DMS 273 (cell line): ENCODE results near the gene NCEH1.
A peak's percentile ranks its signal among the peaks of the same experiment; 100 is the strongest.
"Not testable (repeated sequence)": the region's sequence is repeated elsewhere in the genome, so short reads cannot be mapped to it uniquely, and the experiment has no call there.

Experiments
- DNase-seq: peaks from one replicate; lab custom pipeline; 2025; ENCODE audit not compliant: unreplicated experiment; lab: John Stamatoyannopoulos, UW

NCEH1 gene, protein sequence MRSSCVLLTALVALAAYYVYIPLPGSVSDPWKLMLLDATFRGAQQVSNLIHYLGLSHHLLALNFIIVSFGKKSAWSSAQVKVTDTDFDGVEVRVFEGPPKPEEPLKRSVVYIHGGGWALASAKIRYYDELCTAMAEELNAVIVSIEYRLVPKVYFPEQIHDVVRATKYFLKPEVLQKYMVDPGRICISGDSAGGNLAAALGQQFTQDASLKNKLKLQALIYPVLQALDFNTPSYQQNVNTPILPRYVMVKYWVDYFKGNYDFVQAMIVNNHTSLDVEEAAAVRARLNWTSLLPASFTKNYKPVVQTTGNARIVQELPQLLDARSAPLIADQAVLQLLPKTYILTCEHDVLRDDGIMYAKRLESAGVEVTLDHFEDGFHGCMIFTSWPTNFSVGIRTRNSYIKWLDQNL

DNA sequence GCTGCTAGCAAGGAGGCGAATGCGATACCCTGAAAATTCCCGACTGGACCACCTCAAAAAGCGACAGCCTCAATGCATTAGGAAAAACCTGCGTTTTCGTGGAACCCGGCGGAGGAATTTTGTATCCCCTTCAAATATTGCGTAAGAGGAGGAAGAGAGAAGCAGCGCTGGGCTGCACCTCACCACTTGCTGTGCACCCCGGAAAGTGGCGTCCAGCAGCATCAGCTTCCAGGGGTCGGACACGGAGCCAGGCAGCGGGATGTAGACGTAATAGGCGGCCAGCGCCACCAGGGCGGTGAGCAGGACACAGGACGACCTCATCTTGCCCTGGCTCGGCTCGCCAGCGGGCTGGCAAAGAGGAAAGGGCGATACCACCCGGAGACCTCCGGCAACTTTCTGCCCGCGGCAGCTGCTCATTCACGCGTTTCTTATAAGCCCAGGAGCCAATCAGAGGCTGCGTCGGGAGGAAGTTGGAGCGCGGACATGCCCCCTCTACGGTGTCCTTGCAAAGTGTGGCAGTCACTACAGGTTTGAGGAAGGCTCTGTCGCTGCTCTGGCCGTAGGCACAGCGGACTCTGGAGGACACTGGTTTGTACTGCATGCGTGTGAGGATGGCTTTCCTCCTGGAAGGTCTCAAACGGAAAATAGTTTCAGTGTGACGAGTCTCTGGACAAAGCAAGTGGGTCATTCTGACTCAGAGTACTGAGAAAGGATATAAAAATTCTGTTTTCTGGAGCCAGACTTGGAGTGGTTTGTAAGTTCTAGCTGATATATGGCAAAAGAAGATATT is at the start of gene NCEH1:
Gene NCEH1, minus strand, starts transcription at position 404 of the 790 bp plus-strand sequence. Its CDS starts 83 bp downstream, at position 321.
- DNase-seq = peak; percentile 96

- DNase-seq = not testable (repeated sequence)
Observed at GRCh38 chr3:172760416-172760815, 49.5 kb upstream of the NCEH1 start.

DNA sequence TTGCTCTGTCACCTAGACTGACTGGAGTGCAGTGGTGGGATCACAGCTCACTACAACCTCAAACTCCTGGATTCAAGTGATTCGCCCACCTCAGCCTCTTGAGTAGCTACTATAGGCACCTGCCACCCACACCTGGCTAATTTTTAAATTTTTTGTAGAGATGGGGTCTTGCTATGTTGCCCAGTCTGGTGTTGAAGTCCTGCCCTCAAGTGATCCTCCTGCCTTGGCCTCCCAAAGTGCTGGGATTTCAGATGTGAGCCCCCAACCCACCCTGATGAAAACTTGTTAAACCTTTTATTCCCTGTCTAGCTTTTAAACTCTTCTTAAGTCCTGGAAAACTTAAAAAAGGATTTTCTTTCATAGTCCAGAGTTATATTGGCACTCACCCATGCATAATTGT is 42.3 kb upstream of the NCEH1 start:
- no peak for DNase-seq

DNA sequence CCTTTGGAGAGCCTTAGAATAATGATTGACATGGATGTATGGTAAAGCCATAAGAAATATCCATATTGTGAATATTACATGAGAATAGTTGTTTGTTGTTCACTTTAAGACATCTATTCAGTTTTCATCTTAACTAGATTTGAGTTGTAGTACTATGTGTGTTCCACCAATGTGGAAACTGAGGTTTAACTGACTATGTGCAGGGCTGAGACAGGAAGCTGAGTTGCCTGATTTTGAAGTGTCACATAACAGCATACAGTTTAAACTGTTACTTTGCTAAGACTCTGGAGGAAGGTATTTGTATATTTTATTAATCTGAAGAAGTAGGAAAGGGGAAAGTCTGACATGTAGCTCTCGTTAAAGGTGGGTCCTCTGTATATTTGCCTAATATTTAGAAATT is 41.8 kb upstream of the NCEH1 start:
- DNase-seq = no peak

GRCh38 chr3:172751175-172751704 is 40.4 kb upstream of the NCEH1 start:
- peak; percentile 72 for DNase-seq

- DNase-seq = peak; percentile 100
Observed at GRCh38 chr3:172750368-172751174, 39.7 kb upstream of the NCEH1 start, which contains the start of gene ECT2. Gene ECT2, plus strand, starts transcription at chr3:172750726. Its CDS starts 3,805 bp downstream, at chr3:172754531.

DNA sequence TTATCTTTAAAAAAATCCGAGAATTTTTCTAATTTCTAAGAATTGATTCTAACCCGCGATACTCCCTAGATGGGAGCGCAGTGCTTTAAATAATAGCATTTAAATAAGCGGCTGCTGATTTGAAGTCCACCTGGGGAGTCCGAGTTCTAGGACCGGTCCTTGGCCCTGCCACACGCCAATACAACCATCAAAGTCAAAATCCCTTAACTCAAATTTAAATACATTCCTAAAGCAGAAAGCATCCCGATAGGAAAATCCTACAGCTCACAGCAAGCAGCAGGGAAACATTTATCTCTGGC is 39.2 kb upstream of the NCEH1 start:
- DNase-seq = no peak

GRCh38 chr3:172749230-172749965 is 38.5 kb upstream of the NCEH1 start:
- DNase-seq = no peak

- DNase-seq = no peak
Observed at GRCh38 chr3:172746475-172746874, 35.6 kb upstream of the NCEH1 start.

DNA sequence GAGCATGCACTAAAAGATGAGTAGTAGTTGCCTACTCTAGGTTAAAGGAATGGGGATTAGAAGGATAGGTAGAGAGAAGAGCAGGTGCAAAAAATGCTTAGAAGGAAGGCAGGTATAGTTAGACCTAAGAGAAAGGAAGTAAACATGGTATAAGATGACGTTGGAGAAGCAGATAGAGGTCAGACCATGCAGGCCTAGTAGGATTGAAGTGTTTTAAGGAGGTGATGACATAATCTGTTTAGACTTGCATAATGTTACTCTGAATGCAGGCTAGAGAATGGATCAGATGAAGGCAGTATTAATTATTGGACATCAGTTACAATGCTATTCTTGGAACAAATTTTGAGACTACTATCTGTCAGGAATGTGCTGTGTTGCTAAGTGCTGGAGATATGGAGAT is 28.6 kb upstream of the NCEH1 start:
- DNase-seq = no peak

- DNase-seq = no peak
Observed at GRCh38 chr3:172735014-172735413, 24.1 kb upstream of the NCEH1 start.

DNA sequence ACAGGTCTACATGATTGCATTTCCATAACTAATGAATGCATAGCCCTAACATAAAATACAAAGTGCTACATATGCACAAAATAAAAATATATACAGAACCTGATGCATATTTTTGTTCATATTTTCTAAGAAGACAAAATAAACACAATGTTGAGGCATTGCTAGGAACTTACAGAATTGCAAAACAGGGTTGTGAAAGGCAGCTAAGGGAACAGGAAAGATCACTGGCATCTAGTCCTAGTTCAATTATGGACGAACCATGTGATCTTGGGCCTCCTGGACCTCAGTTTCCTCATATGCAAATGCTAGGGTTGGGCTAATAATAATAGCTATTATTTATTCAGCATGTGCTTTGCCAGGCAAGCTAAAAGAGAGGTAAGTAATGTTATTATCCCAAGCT is 15.5 kb upstream of the NCEH1 start:
- DNase-seq = no peak

DNA sequence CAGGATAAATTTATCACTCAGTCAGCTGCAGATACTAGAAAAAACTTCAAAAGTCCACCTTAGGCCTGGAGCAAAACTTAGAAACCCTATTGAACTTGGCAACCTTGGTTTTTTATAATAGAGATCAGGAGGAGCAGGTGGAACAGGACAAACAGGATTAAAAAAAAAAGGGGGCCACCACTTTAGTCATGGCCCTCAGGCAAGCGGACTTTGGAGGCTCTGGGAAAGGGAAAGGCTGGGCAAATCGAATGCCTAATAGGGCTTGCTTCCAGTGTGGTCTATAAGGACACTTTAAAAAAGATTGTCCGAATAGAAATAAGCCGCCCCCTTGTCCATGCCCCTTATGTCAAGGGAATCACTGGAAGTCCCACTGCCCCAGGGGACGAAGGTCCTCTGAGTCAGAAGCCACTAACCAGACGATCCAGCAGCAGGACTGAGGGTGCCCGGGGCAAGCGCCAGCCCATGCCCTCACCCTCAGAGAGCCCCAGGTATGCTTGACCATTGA is 11.7 kb upstream of the NCEH1 start:
- not testable (repeated sequence) for DNase-seq

- peak; percentile 44 for DNase-seq
Observed at GRCh38 chr3:172717493-172718088, 6.7 kb upstream of the NCEH1 start.

- no peak for DNase-seq
Observed at GRCh38 chr3:172716476-172716875, 5.6 kb upstream of the NCEH1 start.

- no peak for DNase-seq
Observed at GRCh38 chr3:172713316-172713715, 2.4 kb upstream of the NCEH1 start.

DNA sequence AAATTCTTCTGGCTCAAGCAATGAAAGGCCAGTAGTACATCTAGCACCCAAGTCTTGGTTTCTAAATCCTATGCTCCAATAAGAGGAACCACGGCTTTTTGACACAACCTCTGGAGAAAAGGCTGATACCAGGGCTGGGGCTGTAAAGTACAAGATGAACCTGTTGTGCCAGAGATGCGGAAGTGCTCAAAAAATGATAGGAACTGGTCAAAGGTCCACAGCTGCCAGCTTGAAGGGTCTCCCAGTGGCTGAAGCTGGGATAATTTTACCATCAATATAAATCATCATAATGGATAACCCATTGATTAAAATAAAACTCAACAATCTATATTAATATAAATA is 558 bp upstream of the NCEH1 start:
- peak; percentile 59 for DNase-seq

DNA sequence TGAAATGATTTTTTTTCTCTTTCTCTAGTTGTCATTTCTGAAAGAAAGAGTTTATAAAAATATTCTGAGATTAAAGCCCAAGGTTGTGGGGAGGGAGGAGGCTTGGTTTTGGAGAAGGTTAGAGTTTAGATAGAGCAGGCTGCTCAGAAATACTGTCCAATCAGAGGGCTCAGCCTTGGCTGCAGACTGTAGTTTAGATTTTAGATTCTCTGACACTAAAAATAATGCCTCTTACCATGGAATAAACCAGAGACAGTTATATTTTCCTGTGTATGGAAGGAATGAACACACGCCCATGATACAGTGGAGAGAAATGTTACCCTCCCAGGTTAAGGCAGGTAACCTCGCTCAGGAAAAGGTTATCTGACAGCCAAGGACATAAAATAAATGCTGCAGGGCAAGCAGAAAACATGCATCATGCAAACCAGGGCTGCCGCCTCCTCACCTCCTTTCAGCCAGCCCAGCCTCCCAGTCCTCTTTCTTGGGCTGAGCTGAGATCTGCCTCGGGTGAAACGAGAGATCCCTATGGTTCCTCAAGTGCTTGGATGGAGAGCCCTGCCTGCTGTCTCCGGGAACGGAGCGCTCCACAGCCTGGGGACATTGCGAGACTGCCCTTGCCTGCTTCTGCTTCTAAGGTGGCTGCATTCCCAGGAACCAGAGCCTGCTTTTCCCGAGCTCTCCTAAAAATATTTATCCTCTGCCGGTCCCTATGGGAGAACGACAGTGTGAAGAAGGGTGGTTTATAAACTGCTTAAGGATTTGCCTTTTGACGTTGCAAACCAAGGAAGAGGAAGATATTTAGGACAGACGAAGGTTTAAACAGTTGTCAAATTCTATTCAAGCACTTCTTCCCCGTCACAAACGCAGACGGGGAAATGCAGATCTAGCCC is 848 bp downstream of the NCEH1 start:
- DNase-seq = peak; percentile 66
